K562 (cell line): ENCODE results near the gene METTL3. TPM values are rescaled to one million over a fixed set of nuclear protein-coding genes. Genes with fewer than 3 reads are reported as not detected.

Experiments
- ATAC-seq: fragments of 200-7000 bp; cut with Tn5 transposase; 3 replicates; pipeline ENCODE4 v1.9.1; 2020; ENCODE audit warnings: moderate library complexity
- BruUV-seq: library from RNA; stranded (reverse); fragments of 400-500 nt; replicated peaks from 2 replicates; lab custom pipeline; 2021; lab: Mats Ljungman, UMichigan
- CTCF ChIA-PET: fragments of 300-600 bp; formaldehyde crosslinking; extraction: SDS; loops from one replicate; lab custom pipeline; 2021; ENCODE audit warnings: low intra/inter-chr PET ratio; lab: Yijun Ruan, JAX
- POLR2A ChIA-PET: fragments of 300-600, 350-650 bp; sonication (Branson Sonifier 250); formaldehyde crosslinking; extraction: SDS; loops from one replicate; lab custom pipeline; 2021; ENCODE audit warnings: antibody characterized with exemption, inconsistent platforms; lab: Yijun Ruan, JAX
- DNase-seq, 4 experiments: peaks; one replicate each; pipeline versions ENCODE4 v3.0.0 to v3.0.0-alpha.2; 2011 to 2018; ENCODE audit warnings: low spot score in 3 of 4, mixed read lengths in 3 of 4; ENCODE audit errors: extremely low read depth in 1 of 4
- FAIRE-seq: peaks from 2 replicates; lab custom pipeline; 2011; peaks lifted over from hg19 to GRCh38; lab: Jason Lieb, UNC
- H2AFZ ChIP-seq: 2 replicates; pipeline ENCODE4 v1.6.0; 2011; ENCODE audit warnings: low read depth, low read length, control low read depth, inconsistent platforms
- H3K27ac ChIP-seq: fragments of 200-600 bp; 3 replicates; pipeline ENCODE4 v1.8.0; 2011; ENCODE audit warnings: low read depth, mild to moderate bottlenecking, control low read depth, inconsistent platforms, low read length, moderate library complexity, mixed read lengths; ENCODE audit errors: extremely low read depth
- H3K27me3 ChIP-seq, 2 experiments: fragments of 300-600 bp in 1 of 2; 2 replicates in 1 of 2; 3 replicates in 1 of 2; pipeline versions ENCODE4 v1.6.0 to v1.8.0; 2011; ENCODE audit warnings: inconsistent platforms in 2 of 2, low read length in 2 of 2, mild to moderate bottlenecking in 1 of 2, mixed read lengths in 1 of 2, moderate library complexity in 1 of 2; ENCODE audit not compliant: control insufficient read depth in 2 of 2, insufficient read depth in 2 of 2
- H3K36me3 ChIP-seq: fragments of 300-600 bp; 3 replicates; pipeline ENCODE4 v1.8.0; 2011; ENCODE audit warnings: mild to moderate bottlenecking, low read length, inconsistent platforms; ENCODE audit not compliant: control insufficient read depth, insufficient read depth
- H3K4me1 ChIP-seq, 2 experiments: fragments of 200-600 bp in 1 of 2; replicated peaks in 1 of 2; 2 replicates in 1 of 2; 3 replicates in 1 of 2; pipeline versions ENCODE4 v1.5.1 to v1.8.0; 2011; ENCODE audit warnings: inconsistent platforms in 2 of 2, low read length in 2 of 2, mild to moderate bottlenecking in 1 of 2, mixed read lengths in 1 of 2, moderate library complexity in 1 of 2; ENCODE audit not compliant: control insufficient read depth in 2 of 2, insufficient read depth in 2 of 2
- H3K4me2 ChIP-seq: 2 replicates; pipeline ENCODE4 v1.6.1; 2011; ENCODE audit warnings: low read length, control low read depth, inconsistent platforms, mixed read lengths; ENCODE audit not compliant: insufficient read depth
- H3K4me3 ChIP-seq: fragments of 200-600 bp; sonication (generic), shearing (Covaris generic); 2 replicates; pipeline ENCODE4 v1.5.1; 2016; ENCODE audit warnings: control low read depth, inconsistent platforms
- H3K79me2 ChIP-seq: fragments of 200-600 bp; 3 replicates; pipeline ENCODE4 v1.8.0; 2011; ENCODE audit warnings: low read length, inconsistent platforms; ENCODE audit not compliant: control insufficient read depth, insufficient read depth
- H3K9ac ChIP-seq, 2 experiments: 2 replicates each; pipeline versions ENCODE4 v1.6.0 to v1.6.1; 2011; ENCODE audit warnings: low read depth in 2 of 2, low read length in 2 of 2, control low read depth in 1 of 2, inconsistent platforms in 1 of 2, mild to moderate bottlenecking in 1 of 2, mixed read lengths in 1 of 2; ENCODE audit not compliant: insufficient read depth in 1 of 2
- H3K9me1 ChIP-seq: one replicate; pipeline ENCODE4 v1.6.0; 2011; ENCODE audit warnings: inconsistent platforms, mild to moderate bottlenecking, low read length, moderate library complexity; ENCODE audit not compliant: control insufficient read depth, insufficient read depth
- H3K9me3 ChIP-seq: replicated peaks from 2 replicates; pipeline ENCODE4 v1.5.1; 2011; ENCODE audit warnings: low read depth, low read length, inconsistent platforms; ENCODE audit not compliant: control insufficient read depth, insufficient read depth
- H4K20me1 ChIP-seq: replicated peaks from 2 replicates; pipeline ENCODE4 v1.6.1; 2011; ENCODE audit warnings: low read length, inconsistent platforms, mixed read lengths; ENCODE audit not compliant: control insufficient read depth, insufficient read depth
- AFF4 ChIP-seq: sonication (generic); formaldehyde crosslinking; IDR thresholded peaks from 2 replicates; pipeline ENCODE4 v1.8.0; 2023; ENCODE audit warnings: mild to moderate bottlenecking, missing genetic modification reagents
- PPARD ChIP-seq: fragments of 250-450 bp; sonication (Bioruptor Pico); IDR thresholded peaks from 2 replicates; pipeline ENCODE4 v1.8.0; 2022; ENCODE audit warnings: inconsistent platforms, mild to moderate bottlenecking, moderate library complexity
- ZBTB26 ChIP-seq: fragments of 450-650 bp; formaldehyde crosslinking; IDR thresholded peaks from 2 replicates; pipeline ENCODE4 v1.4.0; 2022; ENCODE audit warnings: missing genetic modification characterization
- ZNF232 ChIP-seq: sonication (generic); formaldehyde crosslinking; IDR thresholded peaks from 2 replicates; pipeline ENCODE4 v1.8.0; 2022; ENCODE audit warnings: mild to moderate bottlenecking, missing genetic modification reagents
- ZNF717 ChIP-seq: fragments of 250-450 bp; sonication (Bioruptor Pico); IDR thresholded peaks from 2 replicates; pipeline ENCODE4 v1.5.0; 2021
- WGBS: fragments of 100-300 bp; shearing (Covaris generic); methylation state at CpG from one replicate; pipeline ENCODE4 v1.1.6; 2016; ENCODE audit warnings: low coverage, mixed read lengths; ENCODE audit not compliant: insufficient coverage; ENCODE audit errors: missing lambda C conversion rate; 5-methylcytosine and 5-hydroxymethylcytosine counted together
- in situ Hi-C: fragments of 300-500 bp; cut with MboI; formaldehyde crosslinking; loops from 4 replicates; pipeline ENCODE4 v1.15.0; 2018; ENCODE audit warnings: inconsistent platforms, mixed read lengths
- intact Hi-C: fragments of 100-400 bp; cut with micrococcal nuclease; formaldehyde crosslinking; loops from 2 replicates; pipeline ENCODE4 v1.14.2; 2022
- polyA plus RNA-seq, 8 experiments: library from polyadenylated mRNA; depleted of rRNA in 4 of 8; stranded (reverse) in 5 of 8; unstranded in 3 of 8; fragments of >200 nt; fragmentation: Nextera tagmentation in 2 of 8; fragmentation: Illumina TruSeq in 1 of 8; extraction: Ambion mirVana in 2 of 8; extraction: Trizol in 1 of 8; gene quantifications; 2 replicates each; pipeline versions ENCODE4 v1.2.1 to v1.2.3, GENCODE V29; 2011 to 2014; ENCODE audit warnings: inconsistent platforms in 1 of 8, missing spikeins in 1 of 8
- total RNA-seq, 7 experiments: library from RNA; depleted of rRNA in 6 of 7; stranded (reverse); fragments of >200 nt in 6 of 7; fragmentation: Illumina TruSeq in 2 of 7; extraction: Trizol in 2 of 7; gene quantifications; 2 replicates each; pipeline versions ENCODE4 v1.2.1 to v1.2.3, GENCODE V29; 2011 to 2021; ENCODE audit warnings: low replicate concordance in 1 of 7
- TF ChIP-seq, protein P1 (sequence below): fragments of 450-650 bp; formaldehyde crosslinking; IDR thresholded peaks from 2 replicates; pipeline ENCODE4 v1.4.0; 2020; ENCODE audit warnings: mild to moderate bottlenecking, moderate library complexity

METTL3 gene
- total and polyA plus RNA-seq, 9 of the 15 experiments (the other 6 are each of a cell fraction or from before 2014, with no cell fraction given), result 42.1 to 151 (median 65.7) TPM

- BruUV-seq, result no TSS peak
- Histone ChIP-seq H4K20me1 (no peaks in the 10 kb centered on the region), H3K9ac (peak overlapping the region in 1 of 2 experiments; percentile 50; a peak in 2 of 4 replicates), H3K4me1 (peaks cover 25 to 34% of the 10 kb centered on the region in 2 experiments), H3K4me3 (no peak overlapping the region), H2AFZ (0 out of 2 replicates have a peak overlapping the region, but pooled peaks have one; percentile 89), H3K9me3 (no peaks in the 10 kb centered on the region), H3K36me3 (peaks cover 9% of the 10 kb centered on the region; the same call in 2 of the 3 replicates), H3K27ac (peak overlapping the region; percentile 80), H3K9me1 (no peaks in the 10 kb centered on the region), H3K27me3 (no peaks in the 10 kb centered on the region), H3K4me2 (peak overlapping the region; percentile 62), H3K79me2 (peaks cover 14% of the 10 kb centered on the region)
- no peak for ATAC-seq
- 56% methylated on average over 1 of the region's 1 CpG for WGBS
- FAIRE-seq, result no peak
- CTCF ChIA-PET, result no interaction called here
- DNase-seq, result no peak
- intact Hi-C loops, result no loop called here
- in situ Hi-C loops, result no loop called here
- POLR2A ChIA-PET, result interaction anchor here (1.0 to 1.8 kb wide), 3 partner anchors 8 to 19 kb away, joined by 3 to 8 read pairs (median 4); partner anchors contain the start of gene METTL3
- no peak for TF ChIP-seq ZNF717 (CRISPR knock-in tag)
- no peak for TF ChIP-seq PPARD (CRISPR knock-in tag)
- TF ChIP-seq AFF4 (CRISPR knock-in tag), result no peak
- no peak for TF ChIP-seq ZNF232 (CRISPR knock-in tag)
- TF ChIP-seq ZBTB26 (CRISPR knock-in tag), result no peak
- TF ChIP-seq, protein P1, sequence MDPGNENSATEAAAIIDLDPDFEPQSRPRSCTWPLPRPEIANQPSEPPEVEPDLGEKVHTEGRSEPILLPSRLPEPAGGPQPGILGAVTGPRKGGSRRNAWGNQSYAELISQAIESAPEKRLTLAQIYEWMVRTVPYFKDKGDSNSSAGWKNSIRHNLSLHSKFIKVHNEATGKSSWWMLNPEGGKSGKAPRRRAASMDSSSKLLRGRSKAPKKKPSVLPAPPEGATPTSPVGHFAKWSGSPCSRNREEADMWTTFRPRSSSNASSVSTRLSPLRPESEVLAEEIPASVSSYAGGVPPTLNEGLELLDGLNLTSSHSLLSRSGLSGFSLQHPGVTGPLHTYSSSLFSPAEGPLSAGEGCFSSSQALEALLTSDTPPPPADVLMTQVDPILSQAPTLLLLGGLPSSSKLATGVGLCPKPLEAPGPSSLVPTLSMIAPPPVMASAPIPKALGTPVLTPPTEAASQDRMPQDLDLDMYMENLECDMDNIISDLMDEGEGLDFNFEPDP, result no peak
Measured at GRCh38 chr14:21529515-21529914, 18.4 kb upstream of the METTL3 start.
